ENCODE results near the gene ATP2A3.

Gene ATP2A3

DNA sequence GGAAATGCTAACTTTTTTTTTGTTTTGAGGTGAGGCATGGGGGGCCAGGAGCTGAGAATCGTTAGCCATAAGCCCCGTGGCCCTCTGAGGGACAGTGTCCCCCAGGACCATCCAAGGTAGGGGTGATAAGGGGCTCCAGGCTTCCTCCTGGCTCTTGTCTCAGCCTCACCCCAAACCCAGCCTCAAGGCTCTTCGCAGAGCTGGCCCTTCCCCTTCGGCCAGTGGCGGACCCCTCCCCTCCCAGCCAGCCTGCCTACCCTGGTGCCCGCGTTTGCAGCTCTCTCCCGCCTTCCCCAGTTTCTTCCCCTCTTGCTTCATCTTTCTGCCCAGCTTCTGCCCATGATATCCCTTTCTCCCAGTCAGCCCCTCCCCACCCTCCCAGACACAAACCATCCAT lies 22.7 kb upstream of the ATP2A3 start:
- H3K27ac ChIP-seq (replicated peaks): no peak overlapping the region
- no peaks in the 10 kb centered on the region for H3K27me3 ChIP-seq (ENCODE audit: insufficient read depth, poor library complexity, severe bottlenecking)
- DNase-seq (ENCODE audit: low read depth in 1 of 2, low spot score in 1 of 2): no peak
- no peak overlapping the region for H3K4me3 ChIP-seq (replicated peaks; ENCODE audit: insufficient read depth, low read length)
- TF ChIP-seq SPI1 (IDR thresholded peaks at IDR 0.05; ENCODE audit: borderline replicate concordance, low read depth): no peak
- TF ChIP-seq, protein P1, sequence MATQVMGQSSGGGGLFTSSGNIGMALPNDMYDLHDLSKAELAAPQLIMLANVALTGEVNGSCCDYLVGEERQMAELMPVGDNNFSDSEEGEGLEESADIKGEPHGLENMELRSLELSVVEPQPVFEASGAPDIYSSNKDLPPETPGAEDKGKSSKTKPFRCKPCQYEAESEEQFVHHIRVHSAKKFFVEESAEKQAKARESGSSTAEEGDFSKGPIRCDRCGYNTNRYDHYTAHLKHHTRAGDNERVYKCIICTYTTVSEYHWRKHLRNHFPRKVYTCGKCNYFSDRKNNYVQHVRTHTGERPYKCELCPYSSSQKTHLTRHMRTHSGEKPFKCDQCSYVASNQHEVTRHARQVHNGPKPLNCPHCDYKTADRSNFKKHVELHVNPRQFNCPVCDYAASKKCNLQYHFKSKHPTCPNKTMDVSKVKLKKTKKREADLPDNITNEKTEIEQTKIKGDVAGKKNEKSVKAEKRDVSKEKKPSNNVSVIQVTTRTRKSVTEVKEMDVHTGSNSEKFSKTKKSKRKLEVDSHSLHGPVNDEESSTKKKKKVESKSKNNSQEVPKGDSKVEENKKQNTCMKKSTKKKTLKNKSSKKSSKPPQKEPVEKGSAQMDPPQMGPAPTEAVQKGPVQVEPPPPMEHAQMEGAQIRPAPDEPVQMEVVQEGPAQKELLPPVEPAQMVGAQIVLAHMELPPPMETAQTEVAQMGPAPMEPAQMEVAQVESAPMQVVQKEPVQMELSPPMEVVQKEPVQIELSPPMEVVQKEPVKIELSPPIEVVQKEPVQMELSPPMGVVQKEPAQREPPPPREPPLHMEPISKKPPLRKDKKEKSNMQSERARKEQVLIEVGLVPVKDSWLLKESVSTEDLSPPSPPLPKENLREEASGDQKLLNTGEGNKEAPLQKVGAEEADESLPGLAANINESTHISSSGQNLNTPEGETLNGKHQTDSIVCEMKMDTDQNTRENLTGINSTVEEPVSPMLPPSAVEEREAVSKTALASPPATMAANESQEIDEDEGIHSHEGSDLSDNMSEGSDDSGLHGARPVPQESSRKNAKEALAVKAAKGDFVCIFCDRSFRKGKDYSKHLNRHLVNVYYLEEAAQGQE (IDR thresholded peaks at IDR 0.05; ENCODE audit: insufficient replicate concordance, low read depth): no peak
- TF ChIP-seq POLR2AphosphoS5 (IDR thresholded peaks at IDR 0.05; ENCODE audit: low read depth): no peak
- TF ChIP-seq, protein P2, sequence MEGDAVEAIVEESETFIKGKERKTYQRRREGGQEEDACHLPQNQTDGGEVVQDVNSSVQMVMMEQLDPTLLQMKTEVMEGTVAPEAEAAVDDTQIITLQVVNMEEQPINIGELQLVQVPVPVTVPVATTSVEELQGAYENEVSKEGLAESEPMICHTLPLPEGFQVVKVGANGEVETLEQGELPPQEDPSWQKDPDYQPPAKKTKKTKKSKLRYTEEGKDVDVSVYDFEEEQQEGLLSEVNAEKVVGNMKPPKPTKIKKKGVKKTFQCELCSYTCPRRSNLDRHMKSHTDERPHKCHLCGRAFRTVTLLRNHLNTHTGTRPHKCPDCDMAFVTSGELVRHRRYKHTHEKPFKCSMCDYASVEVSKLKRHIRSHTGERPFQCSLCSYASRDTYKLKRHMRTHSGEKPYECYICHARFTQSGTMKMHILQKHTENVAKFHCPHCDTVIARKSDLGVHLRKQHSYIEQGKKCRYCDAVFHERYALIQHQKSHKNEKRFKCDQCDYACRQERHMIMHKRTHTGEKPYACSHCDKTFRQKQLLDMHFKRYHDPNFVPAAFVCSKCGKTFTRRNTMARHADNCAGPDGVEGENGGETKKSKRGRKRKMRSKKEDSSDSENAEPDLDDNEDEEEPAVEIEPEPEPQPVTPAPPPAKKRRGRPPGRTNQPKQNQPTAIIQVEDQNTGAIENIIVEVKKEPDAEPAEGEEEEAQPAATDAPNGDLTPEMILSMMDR (IDR thresholded peaks at IDR 0.05; ENCODE audit: insufficient read depth, low read length): no peak
- TF ChIP-seq GABPA (IDR thresholded peaks at IDR 0.05; ENCODE audit: low read depth): no peak

DNA sequence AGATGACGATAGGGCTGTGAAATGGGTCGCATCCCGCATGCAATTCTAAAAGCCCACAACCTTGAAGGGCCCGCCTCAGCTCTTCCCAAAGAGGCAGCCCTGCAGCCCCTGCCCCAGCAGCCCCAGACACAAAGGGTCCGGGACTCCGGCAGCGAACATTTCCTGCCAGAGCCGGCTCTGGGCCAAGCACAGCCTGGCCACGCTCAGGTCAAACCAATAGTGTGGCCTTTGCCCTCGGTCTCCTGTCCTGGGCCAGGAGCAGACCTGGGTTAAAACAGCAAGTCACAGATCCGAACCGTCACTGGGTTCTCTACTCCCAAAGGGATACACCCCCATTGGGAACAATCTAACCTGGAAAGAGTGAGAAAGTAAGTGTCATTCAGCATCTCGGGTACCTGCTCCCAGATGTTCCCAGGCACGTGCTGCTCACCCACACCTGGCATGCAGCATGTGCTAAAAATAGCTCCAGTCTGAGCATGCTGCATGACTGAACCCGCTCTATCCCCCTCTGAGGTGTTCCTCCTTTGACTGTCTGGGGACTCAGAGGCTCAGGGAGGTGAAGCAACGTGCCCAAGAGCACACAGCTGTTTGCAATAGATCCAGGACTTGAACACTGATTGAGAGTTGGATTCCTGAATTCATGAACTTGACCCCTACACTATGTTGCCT lies 22.2 kb upstream of the ATP2A3 start:
- TF ChIP-seq, protein P2 (IDR thresholded peaks at IDR 0.05; ENCODE audit: insufficient read depth, low read length): no peak
- H3K27ac ChIP-seq (replicated peaks): no peak overlapping the region
- no peak overlapping the region for H3K4me3 ChIP-seq (replicated peaks; ENCODE audit: insufficient read depth, low read length)
- DNase-seq (ENCODE audit: low read depth in 1 of 2, low spot score in 1 of 2): no peak
- no peaks in the 10 kb centered on the region for H3K27me3 ChIP-seq (ENCODE audit: insufficient read depth, poor library complexity, severe bottlenecking)

DNA sequence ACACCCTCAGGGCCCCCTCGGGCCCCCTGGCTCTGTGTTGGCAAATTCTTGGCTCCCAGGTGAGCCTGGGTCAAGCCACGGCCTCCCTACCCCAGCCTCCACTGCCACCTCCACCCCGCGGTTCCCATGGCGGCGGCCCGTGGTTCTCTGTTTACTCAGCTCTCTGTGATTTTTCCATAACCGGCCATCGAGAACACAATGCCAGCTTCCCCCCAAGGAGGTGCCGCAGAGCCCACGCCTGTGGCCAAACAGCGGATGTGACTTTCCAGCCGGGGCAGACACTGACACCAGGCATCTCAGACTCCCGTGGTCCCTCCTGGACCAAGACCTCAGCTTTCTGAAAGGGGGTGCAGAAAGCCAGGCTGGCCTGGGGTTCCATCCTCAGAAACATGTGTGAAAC lies 21.6 kb upstream of the ATP2A3 start:
- no peaks in the 10 kb centered on the region for H3K27me3 ChIP-seq (ENCODE audit: insufficient read depth, poor library complexity, severe bottlenecking)
- H3K27ac ChIP-seq (replicated peaks): no peak overlapping the region
- TF ChIP-seq, protein P1 (IDR thresholded peaks at IDR 0.05; ENCODE audit: insufficient replicate concordance, low read depth): no peak
- TF ChIP-seq GABPA (IDR thresholded peaks at IDR 0.05; ENCODE audit: low read depth) (no peak), SPI1 (IDR thresholded peaks at IDR 0.05; ENCODE audit: borderline replicate concordance, low read depth) (no peak), POLR2AphosphoS5 (IDR thresholded peaks at IDR 0.05; ENCODE audit: low read depth) (no peak)
- TF ChIP-seq, protein P2 (IDR thresholded peaks at IDR 0.05; ENCODE audit: insufficient read depth, low read length): no peak
- DNase-seq (ENCODE audit: low read depth in 1 of 2, low spot score in 1 of 2): no peak
- no peak overlapping the region for H3K4me3 ChIP-seq (replicated peaks; ENCODE audit: insufficient read depth, low read length)

Measured in HL-60 (cell line).